NCI-H2107 treated with DMSO at 0.1 percent for 48 hours (cell line): ENCODE data around the gene TRAF2.
"Not testable (repeated sequence)": the region's sequence is repeated elsewhere in the genome, so short reads cannot be mapped to it uniquely, and the experiment has no call there.

Experiments used
- DNase-seq: peaks from one replicate; lab custom pipeline; 2025; ENCODE audit not compliant: unreplicated experiment; lab: John Stamatoyannopoulos, UW

The TRAF2 gene

DNA sequence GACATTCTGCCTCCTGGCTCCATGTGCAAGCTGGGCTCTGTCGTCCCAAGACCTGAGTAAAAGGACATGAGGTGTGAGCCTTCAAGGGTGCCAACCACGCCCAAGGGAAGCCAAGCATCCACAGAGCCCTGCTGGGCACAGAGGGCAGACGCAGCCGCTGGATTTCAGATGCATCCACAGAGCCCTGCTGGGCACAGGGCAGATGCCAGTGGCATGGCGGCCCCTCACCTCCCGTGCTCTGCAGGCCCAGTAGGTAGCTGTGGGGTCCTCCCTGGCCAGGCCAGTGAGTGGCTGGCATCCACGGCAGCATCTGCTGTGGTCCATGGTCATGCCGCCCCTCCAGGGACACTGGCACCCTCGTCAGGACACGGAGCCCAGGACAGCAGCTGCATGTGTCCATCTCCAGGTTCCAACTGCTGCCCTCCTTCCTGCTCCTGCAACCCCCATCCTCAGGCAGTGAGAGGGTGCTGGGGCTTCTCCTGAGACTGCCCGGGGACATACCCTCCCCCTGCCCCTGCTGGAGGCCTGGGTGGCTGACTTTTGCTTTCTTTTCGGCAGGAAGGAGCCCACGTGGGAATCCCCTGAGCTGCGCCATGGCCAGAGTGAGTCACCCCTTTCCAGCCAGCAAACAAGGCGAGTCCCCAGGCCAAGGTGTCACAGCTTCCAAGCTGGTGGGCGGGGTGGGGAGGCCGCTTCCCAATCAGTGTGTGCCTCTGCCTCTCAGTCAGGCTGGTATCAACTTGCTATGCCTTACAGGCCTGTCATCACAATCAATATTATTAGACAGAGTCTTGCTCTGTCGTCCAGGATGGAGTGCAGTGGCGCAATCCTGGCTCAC lies 4.0 kb upstream of the TRAF2 start:
- DNase-seq: no peak

DNA sequence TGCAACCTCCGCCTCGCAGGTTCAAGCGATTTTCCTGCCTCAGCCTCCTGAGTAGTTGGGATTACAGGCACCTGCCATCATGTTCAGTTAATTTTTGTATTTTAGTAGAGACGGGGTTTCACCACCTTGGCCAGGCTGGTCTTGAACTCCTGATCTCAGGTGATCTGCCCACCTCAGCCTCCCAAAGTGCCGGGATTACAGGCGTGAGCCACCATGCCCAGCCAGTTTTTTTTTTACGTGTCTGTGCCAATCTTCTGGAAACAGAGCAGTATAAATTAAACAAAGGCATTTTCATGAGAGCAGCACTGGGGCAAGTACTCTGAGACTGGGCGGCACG lies 3.4 kb upstream of the TRAF2 start:
- DNase-seq: not testable (repeated sequence)

DNA sequence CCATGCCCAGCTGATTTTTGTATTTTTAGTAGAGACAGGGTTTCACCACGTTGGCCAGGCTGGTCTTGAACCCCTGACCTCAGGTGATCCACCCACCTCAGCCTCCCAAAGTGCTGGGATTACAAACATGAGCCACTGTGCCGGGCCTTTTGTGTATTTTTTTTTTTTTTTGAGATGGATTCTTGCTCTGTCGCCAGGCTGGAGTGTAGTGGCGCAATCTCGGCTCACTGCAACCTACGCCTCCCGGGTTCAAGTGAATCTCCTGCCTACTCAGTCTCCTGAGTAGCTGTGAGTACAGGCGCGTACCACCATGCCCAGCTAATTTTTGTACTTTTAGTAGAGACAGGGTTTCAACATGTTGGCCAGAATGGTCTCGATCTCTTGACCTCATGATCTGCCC lies 2.6 kb upstream of the TRAF2 start:
- not testable (repeated sequence) for DNase-seq

DNA sequence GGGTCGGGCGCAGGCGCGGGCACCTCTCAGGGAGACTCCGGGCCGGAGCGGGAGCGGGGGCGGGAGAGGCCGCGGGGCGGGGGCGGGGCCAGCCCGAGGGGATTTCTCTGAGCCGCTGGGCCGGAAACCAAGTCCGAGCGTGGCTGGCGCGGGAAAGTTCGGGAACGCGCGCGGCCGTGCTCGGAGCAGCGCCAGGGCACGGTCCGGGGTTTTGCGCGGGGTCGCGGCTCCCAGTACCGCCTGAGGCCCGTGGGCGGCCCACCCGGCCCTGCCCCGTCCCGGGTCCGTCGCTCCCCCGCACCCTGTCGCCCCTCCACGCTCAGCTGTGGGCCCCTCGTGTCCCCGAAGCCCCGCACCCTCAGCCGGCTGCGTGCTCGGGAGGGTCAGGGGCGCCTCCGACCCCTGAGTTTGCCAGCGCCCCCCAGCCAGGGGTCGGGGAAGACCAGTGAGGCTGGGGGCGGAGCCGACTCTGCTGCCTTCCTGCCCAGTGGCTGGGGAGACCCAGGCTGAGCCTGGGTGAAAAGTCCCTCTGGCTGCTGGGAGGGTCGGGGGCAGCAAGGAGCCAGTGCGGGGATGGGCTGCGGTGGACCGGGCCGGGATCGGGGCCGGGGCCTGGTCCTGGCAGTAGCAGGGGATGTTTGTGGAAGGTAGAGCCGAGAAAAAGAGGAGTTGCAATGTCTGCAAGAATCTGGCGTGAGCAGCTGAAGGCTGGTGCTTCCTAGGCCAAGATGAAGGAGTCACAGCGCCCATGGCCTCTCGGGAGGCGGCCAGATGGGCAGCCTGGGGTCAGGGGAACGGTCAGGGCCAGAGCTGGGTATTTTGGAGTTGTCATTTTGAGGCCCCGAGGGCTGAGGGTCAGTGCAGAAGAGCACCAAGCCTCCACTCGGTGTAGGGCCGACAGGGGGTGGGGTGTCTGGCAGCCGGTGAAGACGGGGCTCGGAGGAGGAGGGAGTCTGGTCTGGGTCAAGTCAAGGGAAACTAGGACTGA lies 588 bp downstream of the TRAF2 start:
- no peak for DNase-seq

DNA sequence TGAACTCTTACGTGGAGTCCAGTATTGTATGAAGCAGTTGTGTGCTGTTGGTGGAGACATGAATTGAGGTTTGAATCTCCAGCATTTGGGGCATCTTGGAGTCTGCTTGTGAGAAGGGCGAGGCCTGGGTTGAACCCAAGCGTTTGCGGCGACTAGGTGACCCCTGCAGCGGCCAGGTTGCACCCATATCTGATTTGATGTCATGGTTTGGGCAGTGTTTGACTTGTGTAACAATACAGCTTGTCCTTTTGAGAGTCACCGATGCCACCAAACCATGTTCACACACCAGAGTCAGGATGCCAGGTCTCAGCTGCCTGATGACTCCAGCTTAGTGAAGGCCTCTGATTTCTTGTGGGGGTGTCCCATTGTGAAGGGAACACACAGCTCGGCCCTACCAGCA lies 2.1 kb downstream of the TRAF2 start:
- no peak for DNase-seq

DNA sequence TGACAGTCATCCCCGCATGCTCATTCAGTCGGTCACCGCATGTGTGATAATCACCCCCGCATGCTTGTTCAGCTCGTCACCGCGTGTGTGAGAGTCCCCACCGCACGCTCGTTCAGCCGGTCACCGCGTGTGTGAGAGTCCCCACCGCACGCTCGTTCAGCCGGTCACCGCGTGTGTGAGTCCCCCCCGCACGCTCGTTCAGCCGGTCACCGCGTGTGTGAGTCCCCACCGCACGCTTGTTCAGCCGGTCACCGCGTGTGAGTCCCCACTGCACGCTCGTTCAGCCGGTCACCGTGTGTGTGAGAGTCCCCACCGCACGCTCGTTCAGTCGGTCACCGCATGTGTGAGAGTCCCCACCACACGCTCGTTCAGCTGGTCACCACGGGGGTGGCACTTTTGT lies 3.5 kb downstream of the TRAF2 start:
- DNase-seq: no peak

DNA sequence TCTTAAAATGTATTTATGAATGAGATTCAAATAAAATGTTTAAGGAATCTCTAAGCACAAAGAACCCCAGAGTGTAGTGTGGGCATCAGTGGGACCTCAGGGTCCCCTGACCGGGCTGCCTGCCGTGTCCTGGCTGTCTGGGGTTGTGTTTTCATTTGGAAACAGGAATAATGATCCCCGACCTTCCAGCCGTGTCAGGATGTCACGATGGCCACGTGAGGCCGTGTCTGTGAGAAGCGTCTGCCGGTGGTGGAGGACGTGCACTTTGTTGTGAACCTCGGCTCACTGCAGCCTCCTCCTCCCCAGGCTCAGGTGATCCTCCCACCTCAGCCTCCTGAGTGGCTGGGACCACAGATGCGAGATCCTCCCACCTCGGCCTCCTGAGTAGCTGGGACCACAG lies 4.3 kb downstream of the TRAF2 start:
- no peak for DNase-seq

DNA sequence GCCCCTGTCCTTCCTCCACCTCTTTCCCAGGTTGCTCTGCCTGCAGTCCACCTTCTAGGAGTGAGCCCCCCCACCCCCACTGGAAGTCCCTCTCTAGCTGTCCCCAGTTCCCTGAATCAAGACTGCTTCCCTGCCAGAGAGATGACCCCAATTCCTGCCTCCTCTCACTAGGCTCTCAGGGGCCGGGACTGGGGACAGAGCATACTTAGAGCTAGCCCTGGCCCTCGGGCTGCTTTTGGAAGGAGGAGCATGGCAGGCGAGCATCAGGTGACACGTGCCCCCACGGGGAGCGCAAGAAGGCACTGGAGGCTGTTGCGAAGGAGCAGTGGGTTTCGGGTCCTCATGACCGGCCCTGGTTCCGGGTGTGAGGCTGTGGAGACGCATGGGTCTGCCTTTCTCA lies 9.7 kb downstream of the TRAF2 start:
- DNase-seq: no peak

DNA sequence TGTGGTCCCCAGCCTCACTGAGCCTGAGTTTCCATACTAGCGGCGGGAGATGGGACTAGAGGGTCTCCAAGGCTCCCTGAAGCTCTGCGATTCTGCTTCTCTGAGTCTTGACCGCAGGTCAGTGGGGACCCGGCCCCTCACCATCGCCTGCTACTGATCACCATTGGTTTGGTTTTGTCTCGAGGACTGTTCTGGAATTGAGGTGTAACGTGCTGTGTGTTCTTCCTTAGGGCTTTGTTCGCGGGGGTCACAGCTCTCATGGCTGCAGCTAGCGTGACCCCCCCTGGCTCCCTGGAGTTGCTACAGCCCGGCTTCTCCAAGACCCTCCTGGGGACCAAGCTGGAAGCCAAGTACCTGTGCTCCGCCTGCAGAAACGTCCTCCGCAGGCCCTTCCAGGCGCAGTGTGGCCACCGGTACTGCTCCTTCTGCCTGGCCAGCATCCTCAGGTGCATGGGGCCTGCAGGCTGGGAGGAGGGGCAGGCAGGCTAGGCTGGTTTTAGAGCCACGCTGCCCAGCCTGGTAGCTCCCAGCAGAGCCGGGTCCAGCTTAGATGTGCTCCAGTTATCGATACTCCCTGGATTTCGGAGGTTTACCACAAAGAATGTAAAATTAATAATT lies 12.3 kb downstream of the TRAF2 start:
- DNase-seq: no peak

DNA sequence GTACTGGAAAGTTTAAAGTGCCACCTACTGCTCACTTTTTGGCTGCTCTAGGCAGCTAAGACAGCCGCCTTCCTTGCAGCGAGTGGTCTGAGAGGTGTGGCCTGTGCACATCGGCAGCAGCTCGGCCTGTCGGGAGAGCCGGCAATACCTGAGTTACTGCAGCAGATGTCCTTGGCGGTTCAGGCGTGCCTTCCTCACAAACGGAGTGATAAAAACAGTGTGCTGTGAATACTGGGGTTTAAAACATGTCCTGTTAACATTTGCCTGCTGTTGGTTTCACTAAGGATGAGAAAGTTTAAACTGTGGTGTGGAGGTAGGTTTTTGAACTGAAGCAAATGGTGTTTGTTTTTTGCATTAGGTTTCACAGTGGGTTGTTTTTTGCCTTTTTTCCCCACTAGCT lies 12.9 kb downstream of the TRAF2 start:
- no peak for DNase-seq

DNA sequence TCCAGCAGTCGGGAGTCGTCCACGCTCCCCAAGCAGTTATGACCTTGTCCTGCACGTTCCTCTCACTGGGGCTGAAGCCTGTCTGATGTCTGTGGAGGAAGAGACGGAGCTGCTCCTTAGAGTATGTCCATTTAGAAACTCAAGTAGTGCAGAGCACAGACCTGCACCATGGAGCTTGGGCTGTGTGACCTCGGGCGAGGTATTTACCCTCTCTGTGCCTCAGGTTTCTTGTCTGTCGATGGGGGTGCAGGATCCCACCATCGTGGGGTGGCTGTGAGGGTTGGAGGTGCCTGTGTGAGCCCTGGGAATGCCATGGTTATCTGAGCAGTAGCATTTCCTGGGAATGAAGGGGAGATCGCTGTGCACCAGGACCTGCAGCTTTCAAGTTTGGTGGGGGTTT lies 14.2 kb downstream of the TRAF2 start:
- DNase-seq: no peak

DNA sequence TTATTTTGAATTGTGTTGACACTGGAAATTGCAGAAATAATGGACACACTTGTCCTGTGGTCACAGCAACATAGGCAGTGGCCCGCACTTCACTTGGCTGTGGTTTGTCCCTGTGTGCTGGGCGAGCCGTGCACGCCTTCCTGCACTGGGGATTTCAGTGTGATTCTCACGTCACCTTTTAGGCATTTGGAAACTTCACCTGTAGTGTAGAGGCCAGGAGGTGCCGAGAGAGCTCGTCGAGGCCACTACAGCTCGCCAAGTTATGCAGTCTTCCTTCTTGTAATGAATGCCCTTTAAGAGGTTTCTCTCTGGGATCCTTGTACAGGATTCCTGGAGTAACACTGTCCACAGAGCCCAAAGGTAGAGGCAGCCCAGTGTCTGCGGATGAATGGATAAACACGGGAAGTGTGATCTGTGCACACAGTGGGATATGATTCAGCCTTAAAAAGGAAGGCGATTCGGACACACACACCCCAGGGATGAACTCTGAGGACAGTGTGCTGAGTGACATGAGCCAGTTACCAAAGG lies 14.7 kb downstream of the TRAF2 start:
- DNase-seq: no peak

DNA sequence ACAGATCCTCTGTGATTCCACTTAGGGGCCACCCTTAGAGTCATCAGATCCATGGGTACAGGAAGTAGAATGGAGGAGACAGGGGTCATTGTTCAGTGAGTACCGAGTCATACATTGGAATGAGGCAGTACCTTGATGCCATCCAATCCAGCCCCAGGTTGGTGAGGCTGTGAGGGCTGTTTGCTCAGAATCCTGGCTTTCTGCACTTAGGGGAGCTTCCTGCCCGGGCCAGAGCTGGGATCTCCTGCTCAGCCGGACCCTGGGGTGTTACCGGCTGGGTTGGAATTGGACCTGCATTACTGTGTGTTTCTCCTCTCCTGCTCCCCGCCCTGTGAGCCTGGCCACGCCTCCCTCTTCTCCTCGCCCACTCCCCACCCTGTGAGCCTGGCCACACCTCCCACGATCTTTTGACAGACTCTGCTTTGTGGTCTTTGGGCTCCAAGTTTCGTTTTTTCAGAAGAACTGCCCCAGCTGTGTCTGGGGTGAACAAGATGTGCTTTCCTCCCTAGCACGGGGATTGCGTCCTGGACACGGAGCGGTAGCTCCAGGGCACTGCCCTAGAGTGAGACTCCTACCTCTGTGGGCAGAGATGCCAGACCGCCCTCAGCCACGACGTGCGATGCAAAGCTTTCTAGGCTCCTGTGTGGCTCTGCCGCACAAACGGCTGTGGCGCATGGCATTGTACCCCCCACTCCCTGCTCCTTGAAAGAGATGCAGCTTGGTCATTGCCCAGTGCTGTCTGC lies 15.4 kb downstream of the TRAF2 start:
- no peak for DNase-seq

DNA sequence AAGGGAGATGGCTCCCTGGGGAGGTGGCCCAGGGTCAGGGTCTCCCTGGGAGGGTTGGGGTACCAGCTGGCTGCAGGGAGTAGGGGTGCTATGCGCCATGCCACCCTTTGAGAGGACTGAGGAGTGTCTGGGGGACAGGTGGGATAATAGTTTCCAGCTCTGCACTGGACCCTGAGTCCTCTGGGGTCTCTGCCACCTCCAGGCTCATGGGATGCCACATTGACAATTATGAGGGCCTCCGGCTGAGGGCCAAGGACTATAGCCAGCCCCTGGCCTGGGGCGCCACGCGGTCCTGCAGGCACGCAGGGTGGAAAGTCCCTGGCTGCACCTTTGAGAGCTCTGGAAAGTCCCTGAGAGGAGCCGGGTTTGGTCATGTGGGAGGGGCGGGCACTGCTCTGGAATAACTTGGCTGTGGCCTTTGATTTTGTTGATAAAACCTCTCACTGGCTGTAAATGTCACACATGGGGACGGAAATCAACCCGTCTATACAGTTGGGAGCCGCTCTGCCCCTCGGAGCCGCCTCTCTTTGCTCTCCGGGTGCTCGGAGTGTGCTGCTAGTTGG lies 16.0 kb downstream of the TRAF2 start:
- no peak for DNase-seq

DNA sequence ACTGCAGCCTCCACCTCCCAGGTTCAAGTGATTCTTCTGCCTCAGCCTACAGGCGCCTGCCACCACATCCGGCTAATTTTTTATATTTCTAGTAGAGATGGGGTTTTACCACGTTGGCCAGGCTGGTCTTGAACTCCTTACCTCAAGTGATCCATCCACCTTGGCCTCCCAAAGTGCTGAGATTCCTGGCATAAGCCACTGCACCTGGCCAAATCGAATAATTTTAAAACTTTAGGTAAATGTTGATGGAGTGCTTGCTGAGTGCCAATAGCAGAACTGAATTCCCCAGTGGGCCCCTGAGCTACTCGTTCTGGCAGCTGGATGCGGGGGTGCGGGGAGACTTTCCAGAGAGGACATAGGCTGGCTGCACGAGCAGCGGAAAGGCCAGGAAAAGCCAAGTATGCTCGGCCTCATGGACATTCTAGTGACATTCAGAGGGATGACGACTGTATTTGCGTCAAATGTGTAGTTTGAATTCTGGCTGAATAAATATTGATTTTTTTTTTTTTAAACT lies 16.8 kb downstream of the TRAF2 start:
- DNase-seq: no peak

DNA sequence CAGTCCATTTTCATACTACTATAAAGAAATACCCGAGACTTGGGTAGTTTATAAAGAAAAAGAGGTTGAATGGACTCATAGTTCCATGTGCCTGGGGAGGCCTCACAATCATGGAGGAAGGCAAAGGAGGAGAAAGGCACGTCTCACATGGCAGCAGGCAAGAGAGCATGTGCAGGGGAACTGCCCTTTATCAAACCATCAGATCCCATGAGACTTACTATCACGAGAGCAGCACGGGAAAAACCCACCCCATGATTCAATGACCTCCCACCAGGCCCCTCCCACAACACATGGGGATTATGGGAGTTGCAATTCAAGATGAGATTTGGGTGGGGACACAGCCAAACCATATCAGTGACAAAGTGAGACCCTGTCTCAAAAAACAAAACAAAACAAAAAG lies 19.9 kb downstream of the TRAF2 start:
- DNase-seq: no peak

DNA sequence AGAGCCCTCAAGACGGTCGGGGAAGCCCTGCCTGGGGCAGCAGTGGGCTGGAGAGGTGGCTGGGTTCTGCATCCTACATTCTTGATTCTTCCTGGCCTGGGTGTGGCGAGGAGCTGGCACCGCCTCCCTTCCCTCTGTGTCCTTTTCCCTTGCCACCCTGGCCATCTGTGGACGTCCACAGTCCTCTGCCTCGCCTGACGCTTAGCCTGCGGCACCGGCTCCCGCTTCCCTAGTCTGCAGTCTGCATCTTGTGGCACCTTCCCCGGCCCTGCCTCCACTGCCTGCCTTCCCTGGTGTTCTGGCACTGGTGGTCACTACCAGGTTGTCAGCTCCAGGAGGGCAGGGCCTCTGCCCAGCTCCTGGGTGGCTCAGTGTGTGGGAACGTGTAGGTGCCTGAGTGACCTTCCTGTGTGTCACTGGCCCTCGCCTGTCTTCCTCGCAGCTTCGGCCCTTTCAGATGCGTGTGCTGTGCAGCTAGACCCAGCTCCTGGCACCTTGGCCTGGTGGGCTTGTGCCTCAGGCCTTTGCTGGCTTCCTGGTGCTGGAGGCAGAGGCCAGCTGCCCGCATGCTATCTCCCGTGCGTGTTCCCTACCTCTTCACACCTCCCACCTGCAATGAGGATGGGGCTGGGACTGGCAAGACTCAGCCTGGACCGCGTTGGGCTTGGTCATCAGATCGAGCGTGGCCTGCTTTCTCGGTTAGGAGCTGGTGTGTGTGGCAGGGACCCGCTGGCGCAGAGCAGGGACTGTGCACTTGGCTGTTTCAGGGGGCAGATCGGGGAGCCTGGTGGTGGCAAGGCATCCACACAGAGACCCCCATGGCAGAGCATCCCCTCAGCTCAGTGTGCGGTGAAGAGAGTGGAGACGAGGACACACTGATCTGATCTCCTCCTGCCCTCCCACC lies 20.9 kb downstream of the TRAF2 start:
- no peak for DNase-seq

DNA sequence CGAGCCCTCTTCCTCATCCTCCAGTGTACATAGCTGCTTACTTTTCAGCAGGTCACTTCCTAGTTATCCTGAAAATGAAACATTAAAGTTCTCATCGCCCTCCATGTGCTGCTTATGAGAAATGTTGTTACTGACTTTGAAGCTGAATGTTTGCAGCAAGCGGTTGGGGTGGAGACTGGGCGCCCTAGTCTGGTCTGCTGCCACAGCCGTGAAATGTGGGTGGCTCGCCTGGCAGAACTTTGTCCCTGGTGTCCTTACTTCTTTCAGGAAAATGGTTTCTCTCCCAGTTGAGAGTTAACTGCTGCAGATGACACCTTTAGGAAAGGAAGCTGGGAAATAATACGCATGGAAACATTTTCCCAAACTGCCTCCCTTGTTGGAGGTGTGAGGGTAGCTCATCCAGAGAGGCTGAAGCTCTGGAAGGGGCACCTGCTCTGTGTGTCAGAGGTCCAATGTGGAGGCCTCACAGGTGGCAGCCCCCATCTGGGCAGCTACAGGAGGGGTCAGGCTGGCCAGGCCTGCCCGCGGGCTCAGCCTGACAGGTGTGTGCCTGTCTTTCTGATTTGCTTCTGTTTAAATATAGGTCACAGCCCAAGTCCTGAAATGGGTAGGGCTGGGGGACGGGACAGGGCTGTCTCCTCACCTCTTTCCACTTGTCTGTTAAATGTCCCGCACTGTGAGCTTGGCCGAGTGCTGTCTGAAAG lies 24.0 kb downstream of the TRAF2 start:
- DNase-seq: no peak

DNA sequence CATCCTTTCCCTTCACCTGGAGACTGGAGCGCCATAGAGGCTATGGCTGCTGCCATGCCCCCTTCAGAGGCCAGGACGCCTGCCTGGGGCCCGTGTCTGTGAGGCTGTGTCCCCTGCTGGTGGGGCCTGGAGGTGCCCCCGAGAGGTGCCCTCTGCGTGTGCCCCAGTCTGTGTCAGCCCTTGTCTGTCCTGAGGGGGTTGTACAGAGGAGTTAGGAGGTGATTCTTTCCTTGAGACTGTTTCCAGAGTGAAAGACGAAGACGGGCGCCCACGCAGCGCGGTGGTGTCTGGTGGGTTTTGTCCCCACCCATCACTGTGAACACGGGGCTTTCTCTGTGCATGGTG lies 24.6 kb downstream of the TRAF2 start:
- no peak for DNase-seq
